ENCODE measurements around the gene HYI. TPM values are rescaled to one million over a fixed set of nuclear protein-coding genes. Genes with fewer than 3 reads are reported as not detected.

HYI gene
- polyA plus RNA-seq, 2 of the 4 experiments (the other 2 are of a cell fraction): 7.2 to 15.1 TPM

GRCh38 chr1:43432171-43432860 is 21.4 kb downstream of the HYI start:
- DNase-seq (ENCODE audit: low read depth in 1 of 2, low spot score in 1 of 2) (no peak), ATAC-seq (no peak), FAIRE-seq (no peak)
- no peak for TF ChIP-seq CBX2 (IDR thresholded peaks at IDR 0.05; ENCODE audit: borderline replicate concordance, low read depth)
- no peak for TF ChIP-seq TP53 (CRISPR knock-in tag; IDR thresholded peaks at IDR 0.05)
- TF ChIP-seq MAX (IDR thresholded peaks at IDR 0.05): no peak
- TF ChIP-seq RARB (CRISPR knock-in tag; IDR thresholded peaks at IDR 0.05): no peak
- TF ChIP-seq POLR2A (IDR thresholded peaks at IDR 0.05; ENCODE audit: low read length): no peak
- TF ChIP-seq EP300 (IDR thresholded peaks at IDR 0.05): no peak
- no peak for TF ChIP-seq ZSCAN20 (CRISPR knock-in tag; IDR thresholded peaks at IDR 0.05)
- no peak for TF ChIP-seq JUNB (IDR thresholded peaks at IDR 0.05)
- TF ChIP-seq MYC (IDR thresholded peaks at IDR 0.05; ENCODE audit: borderline replicate concordance, low read length): no peak
- Histone ChIP-seq H3K4me3 (no peak overlapping the region), H3K4me1 (no peaks in the 10 kb centered on the region), H3K27ac (no peak overlapping the region), H3K9me3 (no peaks in the 10 kb centered on the region), H3K4me2 (no peak overlapping the region)
- ChIA-PET CTCF (interaction anchor here (1.1 kb wide), 1 partner anchor 205 kb away, joined by 3 read pairs; no protein-coding TSS in a partner anchor), POLR2A (no interaction called here)
- 89% methylated on average over 5 of the region's 9 CpGs for WGBS (ENCODE audit: missing lambda C conversion rate)

GRCh38 chr1:43431676-43432075 is 22.1 kb downstream of the HYI start:
- ATAC-seq (no peak), DNase-seq (ENCODE audit: low read depth in 1 of 2, low spot score in 1 of 2) (no peak), FAIRE-seq (no peak)
- H3K9me3 ChIP-seq: no peaks in the 10 kb centered on the region
- POLR2A ChIA-PET: no interaction called here
- no peak overlapping the region for H3K27ac ChIP-seq
- H3K4me1 ChIP-seq: no peaks in the 10 kb centered on the region
- 98% methylated on average over 7 of the region's 9 CpGs for WGBS (ENCODE audit: missing lambda C conversion rate)
- H3K4me2 ChIP-seq: no peak overlapping the region
- no peak overlapping the region for H3K4me3 ChIP-seq
- CTCF ChIA-PET: interaction anchor here (1.1 kb wide), 1 partner anchor 205 kb away, joined by 3 read pairs; no protein-coding TSS in a partner anchor
- TF ChIP-seq NFE2L2 (conservative IDR thresholded peaks at IDR 0.05; ENCODE audit: low read length) (no peak), JUNB (IDR thresholded peaks at IDR 0.05) (no peak), ZSCAN20 (CRISPR knock-in tag; IDR thresholded peaks at IDR 0.05) (no peak), ESRRA (IDR thresholded peaks at IDR 0.05; ENCODE audit: borderline replicate concordance, low read length) (no peak), FOSB (CRISPR knock-in tag; IDR thresholded peaks at IDR 0.05) (no peak), RNF2 (IDR thresholded peaks at IDR 0.05; ENCODE audit: borderline replicate concordance, low read depth) (no peak), RCOR1 (IDR thresholded peaks at IDR 0.05; ENCODE audit: low read depth, low read length) (no peak), ZFP36 (IDR thresholded peaks at IDR 0.05; ENCODE audit: borderline replicate concordance, partially characterized antibody) (no peak), E2F6 (IDR thresholded peaks at IDR 0.05; ENCODE audit: borderline replicate concordance, low read depth) (no peak), POLR2AphosphoS2 (conservative IDR thresholded peaks at IDR 0.05; ENCODE audit: low read length) (no peak), EHMT2 (IDR thresholded peaks at IDR 0.05; ENCODE audit: low read depth) (no peak)
- TF ChIP-seq, protein P1, sequence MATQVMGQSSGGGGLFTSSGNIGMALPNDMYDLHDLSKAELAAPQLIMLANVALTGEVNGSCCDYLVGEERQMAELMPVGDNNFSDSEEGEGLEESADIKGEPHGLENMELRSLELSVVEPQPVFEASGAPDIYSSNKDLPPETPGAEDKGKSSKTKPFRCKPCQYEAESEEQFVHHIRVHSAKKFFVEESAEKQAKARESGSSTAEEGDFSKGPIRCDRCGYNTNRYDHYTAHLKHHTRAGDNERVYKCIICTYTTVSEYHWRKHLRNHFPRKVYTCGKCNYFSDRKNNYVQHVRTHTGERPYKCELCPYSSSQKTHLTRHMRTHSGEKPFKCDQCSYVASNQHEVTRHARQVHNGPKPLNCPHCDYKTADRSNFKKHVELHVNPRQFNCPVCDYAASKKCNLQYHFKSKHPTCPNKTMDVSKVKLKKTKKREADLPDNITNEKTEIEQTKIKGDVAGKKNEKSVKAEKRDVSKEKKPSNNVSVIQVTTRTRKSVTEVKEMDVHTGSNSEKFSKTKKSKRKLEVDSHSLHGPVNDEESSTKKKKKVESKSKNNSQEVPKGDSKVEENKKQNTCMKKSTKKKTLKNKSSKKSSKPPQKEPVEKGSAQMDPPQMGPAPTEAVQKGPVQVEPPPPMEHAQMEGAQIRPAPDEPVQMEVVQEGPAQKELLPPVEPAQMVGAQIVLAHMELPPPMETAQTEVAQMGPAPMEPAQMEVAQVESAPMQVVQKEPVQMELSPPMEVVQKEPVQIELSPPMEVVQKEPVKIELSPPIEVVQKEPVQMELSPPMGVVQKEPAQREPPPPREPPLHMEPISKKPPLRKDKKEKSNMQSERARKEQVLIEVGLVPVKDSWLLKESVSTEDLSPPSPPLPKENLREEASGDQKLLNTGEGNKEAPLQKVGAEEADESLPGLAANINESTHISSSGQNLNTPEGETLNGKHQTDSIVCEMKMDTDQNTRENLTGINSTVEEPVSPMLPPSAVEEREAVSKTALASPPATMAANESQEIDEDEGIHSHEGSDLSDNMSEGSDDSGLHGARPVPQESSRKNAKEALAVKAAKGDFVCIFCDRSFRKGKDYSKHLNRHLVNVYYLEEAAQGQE (IDR thresholded peaks at IDR 0.05): no peak

DNA sequence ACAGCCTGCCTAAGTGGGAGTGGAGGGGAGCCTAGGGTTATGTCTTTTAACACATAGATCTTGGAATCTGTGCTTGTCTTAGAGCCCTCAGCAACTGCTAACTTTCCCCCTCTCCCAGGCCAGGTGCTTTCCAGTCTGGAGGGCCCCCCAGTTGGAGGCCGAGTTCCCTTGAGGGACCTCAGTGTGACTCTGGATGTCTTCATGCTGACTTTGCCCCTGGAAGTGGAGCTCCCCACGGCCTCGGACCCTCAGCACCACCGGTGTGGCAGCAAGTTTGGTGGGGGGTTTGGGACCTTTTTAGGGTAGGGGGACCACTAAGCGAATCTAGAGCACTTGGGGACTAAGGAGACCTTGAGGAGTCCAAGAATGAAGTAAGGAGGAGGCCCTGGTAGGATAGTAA is 22.9 kb downstream of the HYI start:
- H3K4me2 ChIP-seq: no peak overlapping the region
- ATAC-seq (no peak), DNase-seq (ENCODE audit: low read depth in 1 of 2, low spot score in 1 of 2) (no peak), FAIRE-seq (no peak)
- ChIA-PET CTCF (interaction anchor here (1.0 kb wide), 1 partner anchor 24 kb away, joined by 3 read pairs; no protein-coding TSS in a partner anchor), POLR2A (no interaction called here)
- no peaks in the 10 kb centered on the region for H3K4me1 ChIP-seq
- WGBS (ENCODE audit: missing lambda C conversion rate): 100% methylated on average over 4 of the region's 5 CpGs
- no peak for TF ChIP-seq TP53 (CRISPR knock-in tag; IDR thresholded peaks at IDR 0.05)
- TF ChIP-seq, protein P2, sequence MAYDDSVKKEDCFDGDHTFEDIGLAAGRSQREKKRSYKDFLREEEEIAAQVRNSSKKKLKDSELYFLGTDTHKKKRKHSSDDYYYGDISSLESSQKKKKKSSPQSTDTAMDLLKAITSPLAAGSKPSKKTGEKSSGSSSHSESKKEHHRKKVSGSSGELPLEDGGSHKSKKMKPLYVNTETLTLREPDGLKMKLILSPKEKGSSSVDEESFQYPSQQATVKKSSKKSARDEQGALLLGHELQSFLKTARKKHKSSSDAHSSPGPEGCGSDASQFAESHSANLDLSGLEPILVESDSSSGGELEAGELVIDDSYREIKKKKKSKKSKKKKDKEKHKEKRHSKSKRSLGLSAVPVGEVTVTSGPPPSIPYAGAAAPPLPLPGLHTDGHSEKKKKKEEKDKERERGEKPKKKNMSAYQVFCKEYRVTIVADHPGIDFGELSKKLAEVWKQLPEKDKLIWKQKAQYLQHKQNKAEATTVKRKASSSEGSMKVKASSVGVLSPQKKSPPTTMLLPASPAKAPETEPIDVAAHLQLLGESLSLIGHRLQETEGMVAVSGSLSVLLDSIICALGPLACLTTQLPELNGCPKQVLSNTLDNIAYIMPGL (CRISPR knock-in tag; IDR thresholded peaks at IDR 0.05; ENCODE audit: borderline replicate concordance): no peak
- no peak for TF ChIP-seq RFX5 (IDR thresholded peaks at IDR 0.05)
- no peak for TF ChIP-seq CBX2 (IDR thresholded peaks at IDR 0.05; ENCODE audit: borderline replicate concordance, low read depth)
- TF ChIP-seq, protein P3, sequence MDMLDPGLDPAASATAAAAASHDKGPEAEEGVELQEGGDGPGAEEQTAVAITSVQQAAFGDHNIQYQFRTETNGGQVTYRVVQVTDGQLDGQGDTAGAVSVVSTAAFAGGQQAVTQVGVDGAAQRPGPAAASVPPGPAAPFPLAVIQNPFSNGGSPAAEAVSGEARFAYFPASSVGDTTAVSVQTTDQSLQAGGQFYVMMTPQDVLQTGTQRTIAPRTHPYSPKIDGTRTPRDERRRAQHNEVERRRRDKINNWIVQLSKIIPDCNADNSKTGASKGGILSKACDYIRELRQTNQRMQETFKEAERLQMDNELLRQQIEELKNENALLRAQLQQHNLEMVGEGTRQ (IDR thresholded peaks at IDR 0.05): no peak
- TF ChIP-seq MAX (IDR thresholded peaks at IDR 0.05): no peak
- no peak for TF ChIP-seq EHF (CRISPR knock-in tag; IDR thresholded peaks at IDR 0.05)
- TF ChIP-seq HOXB13 (CRISPR knock-in tag; IDR thresholded peaks at IDR 0.05; ENCODE audit: low read depth): no peak
- TF ChIP-seq TFCP2L1 (CRISPR knock-in tag; IDR thresholded peaks at IDR 0.05): no peak
- H3K4me3 ChIP-seq: no peak overlapping the region
- no peaks in the 10 kb centered on the region for H3K9me3 ChIP-seq
- H3K27ac ChIP-seq: no peak overlapping the region

All from A549 (cell line).